Adrenal gland (tissue), 5 donors: Measurements from ENCODE around the gene HGS.

ENCODE experiments used
- POLR2A ChIP-seq, 2 donors: fragments of 450-650 bp; IDR thresholded peaks; one replicate each; pipeline ENCODE4 v1.6.1; 2017; ENCODE audit warnings: antibody characterized with exemption in 2 of 2, mild to moderate bottlenecking in 2 of 2, moderate library complexity in 1 of 2
- TF ChIP-seq, protein P1 (sequence below), 6 experiments: fragments of 450-650 bp in 4 of 6; fragments of 200-600 bp in 2 of 6; sonication (generic) in 1 of 6; IDR thresholded peaks; 1 replicate in 5 of 6; 2 replicates in 1 of 6; pipeline versions ENCODE4 v1.5.1 to v1.8.0; 2016 to 2021; ENCODE audit warnings: antibody characterized with exemption in 6 of 6, mild to moderate bottlenecking in 2 of 6, moderate library complexity in 1 of 6
- donor health status: DM: no; HTN: no; CAD: no.

DNA sequence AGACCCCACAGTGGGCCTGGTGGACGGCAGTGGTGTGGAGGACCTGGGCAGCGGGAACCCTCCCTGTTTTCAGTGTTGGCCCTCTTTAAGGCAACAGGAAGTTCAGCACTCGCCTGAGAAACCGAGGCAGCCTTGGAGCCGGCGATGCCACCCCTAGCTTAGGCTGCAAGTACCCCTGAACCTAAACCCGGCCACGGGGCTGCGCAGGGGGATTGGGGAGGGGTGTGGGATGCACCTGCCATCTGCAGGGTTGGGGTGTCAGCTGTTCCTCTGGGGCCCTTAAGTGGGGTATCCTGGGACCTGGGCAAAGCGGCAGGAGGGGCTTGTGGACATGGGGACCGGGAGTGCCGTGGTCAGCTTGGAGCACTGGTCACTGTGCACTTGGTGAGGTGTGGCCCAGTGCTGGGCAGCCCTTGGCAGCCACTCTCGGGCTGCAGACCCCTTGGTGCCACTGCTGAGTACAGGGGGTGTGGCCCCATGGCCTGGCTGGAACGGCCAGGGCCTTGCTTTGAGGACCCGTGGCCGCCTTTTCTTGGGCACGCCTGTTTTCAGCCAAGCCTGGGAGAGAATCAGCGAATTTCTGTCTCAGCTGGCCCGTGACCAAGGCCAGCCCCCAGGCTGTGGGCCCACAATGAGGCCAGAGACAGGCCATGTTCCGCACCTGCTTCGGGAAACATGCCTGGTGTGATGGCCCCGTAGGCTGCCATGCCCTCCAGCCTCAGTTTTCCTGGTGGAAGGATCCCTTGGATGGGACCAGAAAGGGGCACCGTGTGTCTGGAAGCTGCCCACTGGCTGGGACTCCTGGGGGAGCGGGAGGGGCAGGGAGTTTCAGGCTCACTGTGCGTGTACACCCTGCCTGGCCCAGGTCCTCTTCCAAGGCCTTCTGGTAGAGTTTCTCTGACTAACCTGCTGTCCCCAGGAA, 24.2 kb downstream of the HGS start:
- TF ChIP-seq, protein P1, sequence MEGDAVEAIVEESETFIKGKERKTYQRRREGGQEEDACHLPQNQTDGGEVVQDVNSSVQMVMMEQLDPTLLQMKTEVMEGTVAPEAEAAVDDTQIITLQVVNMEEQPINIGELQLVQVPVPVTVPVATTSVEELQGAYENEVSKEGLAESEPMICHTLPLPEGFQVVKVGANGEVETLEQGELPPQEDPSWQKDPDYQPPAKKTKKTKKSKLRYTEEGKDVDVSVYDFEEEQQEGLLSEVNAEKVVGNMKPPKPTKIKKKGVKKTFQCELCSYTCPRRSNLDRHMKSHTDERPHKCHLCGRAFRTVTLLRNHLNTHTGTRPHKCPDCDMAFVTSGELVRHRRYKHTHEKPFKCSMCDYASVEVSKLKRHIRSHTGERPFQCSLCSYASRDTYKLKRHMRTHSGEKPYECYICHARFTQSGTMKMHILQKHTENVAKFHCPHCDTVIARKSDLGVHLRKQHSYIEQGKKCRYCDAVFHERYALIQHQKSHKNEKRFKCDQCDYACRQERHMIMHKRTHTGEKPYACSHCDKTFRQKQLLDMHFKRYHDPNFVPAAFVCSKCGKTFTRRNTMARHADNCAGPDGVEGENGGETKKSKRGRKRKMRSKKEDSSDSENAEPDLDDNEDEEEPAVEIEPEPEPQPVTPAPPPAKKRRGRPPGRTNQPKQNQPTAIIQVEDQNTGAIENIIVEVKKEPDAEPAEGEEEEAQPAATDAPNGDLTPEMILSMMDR (IDR thresholded peaks at IDR 0.05) = no peak
- TF ChIP-seq POLR2A (IDR thresholded peaks at IDR 0.05) = no peak
